Central memory CD4-positive, alpha-beta T cell (primary cell): ENCODE results near the gene FLYWCH1.

Experiments
- DNase-seq: peaks from one replicate; pipeline ENCODE4 v3.0.0; 2022

FLYWCH1 gene

GRCh38 chr16:2987833-2988232, 76.1 kb downstream of the FLYWCH1 start:
- DNase-seq: no peak

- no peak for DNase-seq
These were observed 76.9 kb downstream of the FLYWCH1 start for GRCh38 chr16:2988590-2989099.

GRCh38 chr16:2990891-2991290, 79.2 kb downstream of the FLYWCH1 start:
- no peak for DNase-seq

GRCh38 chr16:2991566-2992261, 80.0 kb downstream of the FLYWCH1 start:
- DNase-seq: no peak

GRCh38 chr16:2992383-2993081, 80.8 kb downstream of the FLYWCH1 start:
- DNase-seq: no peak

- DNase-seq: no peak
These were observed 84.6 kb downstream of the FLYWCH1 start for GRCh38 chr16:2996298-2996697.

- no peak for DNase-seq
These were observed 88.2 kb downstream of the FLYWCH1 start for GRCh38 chr16:2999929-3000328.

- DNase-seq: no peak
These were observed 88.8 kb downstream of the FLYWCH1 start for GRCh38 chr16:3000540-3000939.
